ENCODE measurements around the gene RPS6KA2. TPM values are rescaled to one million over a fixed set of nuclear protein-coding genes. Genes with fewer than 3 reads are reported as not detected.

The RPS6KA2 gene
- total RNA-seq, 1 experiment from 2014 or later, result 12.3 TPM

DNA sequence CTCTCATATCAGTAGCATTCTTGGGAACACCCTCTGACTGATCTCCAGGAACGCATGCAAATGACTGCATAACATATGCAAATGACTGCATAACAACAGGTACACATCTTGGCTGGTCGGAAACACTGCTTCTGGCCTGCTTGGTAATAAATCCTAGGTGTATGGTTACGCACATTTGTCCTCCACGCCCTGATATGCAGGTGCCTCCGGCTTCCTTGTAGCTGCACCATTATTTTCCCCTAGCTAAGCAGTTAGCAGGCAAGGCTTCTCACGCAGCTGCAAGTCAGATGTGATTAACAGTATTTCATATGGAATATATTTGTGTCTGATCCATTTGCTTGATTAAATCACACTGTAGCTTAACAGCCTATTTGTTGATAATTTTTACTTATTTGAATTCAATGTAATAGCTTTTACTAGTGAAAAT lies 5.9 kb downstream of the RPS6KA2 start:
- H3K9ac ChIP-seq (ENCODE audit: extremely low read depth, insufficient read length, low read length), result no peak overlapping the region

More for the DNA sequence above, 5.9 kb downstream of the RPS6KA2 start:
- Histone ChIP-seq H3K14ac (ENCODE audit: insufficient read depth, low read length) (no peak overlapping the region), H3K4ac (ENCODE audit: low read depth, low read length) (no peak overlapping the region), H4K20me1 (ENCODE audit: control insufficient read depth, insufficient read depth, insufficient read length) (no peaks in the 10 kb centered on the region), H2BK120ac (ENCODE audit: low read depth, low read length, poor library complexity, severe bottlenecking) (no peak overlapping the region), H2BK15ac (ENCODE audit: low read depth, low read length) (no peak overlapping the region), H3K23me2 (ENCODE audit: insufficient read length, low read depth, low read length, poor library complexity, severe bottlenecking) (peaks cover 3% of the 10 kb centered on the region), H3K79me2 (ENCODE audit: insufficient read depth, low read length) (peaks cover 5% of the 10 kb centered on the region; the same call in 1 of the 2 replicates), H2BK12ac (ENCODE audit: insufficient read length, low read depth, low read length) (no peak overlapping the region), H3K4me2 (ENCODE audit: insufficient read depth, insufficient read length, low read length) (peak overlapping the region; percentile 5), H3K27me3 (ENCODE audit: insufficient read depth, low read length) (peaks cover 5% of the 10 kb centered on the region; the same call in 1 of the 2 replicates), H4K8ac (replicated peaks; ENCODE audit: insufficient read length, low read depth, low read length) (no peak overlapping the region), H3T11ph (ENCODE audit: low read length) (no peak overlapping the region), H3K23ac (ENCODE audit: insufficient read length, low read depth, low read length) (no peak overlapping the region), H4K5ac (ENCODE audit: insufficient read length, low read depth, low read length) (no peak overlapping the region), H3K27ac (ENCODE audit: insufficient read length, low read depth, low read length) (no peak overlapping the region), H2AFZ (ENCODE audit: low read length) (no peak overlapping the region), H3K18ac (ENCODE audit: insufficient read length, low read depth, low read length) (no peak overlapping the region), H2AK5ac (ENCODE audit: insufficient read length, low read length) (no peak overlapping the region), H3K9me3 (ENCODE audit: control insufficient read depth, low read depth, low read length) (no peaks in the 10 kb centered on the region), H3K79me1 (ENCODE audit: insufficient read depth, low read depth, low read length, poor library complexity, severe bottlenecking) (peaks cover 4% of the 10 kb centered on the region), H2BK20ac (ENCODE audit: low read depth, low read length, poor library complexity, severe bottlenecking) (no peak overlapping the region), H4K91ac (ENCODE audit: insufficient read length, low read depth, low read length) (no peak overlapping the region), H3K4me1 (ENCODE audit: insufficient read depth, low read length) (peaks cover 4% of the 10 kb centered on the region; the same call in 1 of the 2 replicates), H3K56ac (ENCODE audit: insufficient read length, low read depth, low read length) (no peak overlapping the region), H2BK5ac (ENCODE audit: insufficient read length, low read length) (no peak overlapping the region)
- no CpG with 5 or more reads among the region's 6 CpGs for WGBS (ENCODE audit: extremely low coverage, insufficient read length, low lambda C conversion rate)
- H3K9me3 Mint-ChIP-seq, result no peaks in the 10 kb centered on the region
- H3K4me1 Mint-ChIP-seq, result peaks cover 32 to 38% of the 10 kb centered on the region in 2 experiments
- no peak overlapping the region for H3K27ac Mint-ChIP-seq
- peaks cover 8 to 15% (median 15%) of the 10 kb centered on the region in 3 experiments for H3K36me3 Mint-ChIP-seq (ENCODE audit: insufficient read depth in 1 of 3, low read depth in 3 of 3)
- DNase-seq, result peak; percentile 59
- H3K27me3 Mint-ChIP-seq (ENCODE audit: low read depth), result peaks cover 16% of the 10 kb centered on the region
- no peak overlapping the region for H3K4me3 Mint-ChIP-seq
- TF ChIP-seq, protein P1, sequence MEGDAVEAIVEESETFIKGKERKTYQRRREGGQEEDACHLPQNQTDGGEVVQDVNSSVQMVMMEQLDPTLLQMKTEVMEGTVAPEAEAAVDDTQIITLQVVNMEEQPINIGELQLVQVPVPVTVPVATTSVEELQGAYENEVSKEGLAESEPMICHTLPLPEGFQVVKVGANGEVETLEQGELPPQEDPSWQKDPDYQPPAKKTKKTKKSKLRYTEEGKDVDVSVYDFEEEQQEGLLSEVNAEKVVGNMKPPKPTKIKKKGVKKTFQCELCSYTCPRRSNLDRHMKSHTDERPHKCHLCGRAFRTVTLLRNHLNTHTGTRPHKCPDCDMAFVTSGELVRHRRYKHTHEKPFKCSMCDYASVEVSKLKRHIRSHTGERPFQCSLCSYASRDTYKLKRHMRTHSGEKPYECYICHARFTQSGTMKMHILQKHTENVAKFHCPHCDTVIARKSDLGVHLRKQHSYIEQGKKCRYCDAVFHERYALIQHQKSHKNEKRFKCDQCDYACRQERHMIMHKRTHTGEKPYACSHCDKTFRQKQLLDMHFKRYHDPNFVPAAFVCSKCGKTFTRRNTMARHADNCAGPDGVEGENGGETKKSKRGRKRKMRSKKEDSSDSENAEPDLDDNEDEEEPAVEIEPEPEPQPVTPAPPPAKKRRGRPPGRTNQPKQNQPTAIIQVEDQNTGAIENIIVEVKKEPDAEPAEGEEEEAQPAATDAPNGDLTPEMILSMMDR (conservative IDR thresholded peaks at IDR 0.05), result no peak
